SU-DHL-6 (cell line): ENCODE results near the gene RNF166.

Source experiments
- EZH2phosphoT487 ChIP-seq: fragments of 200-600 bp; sonication (generic), shearing (Covaris generic); conservative IDR thresholded peaks from 2 replicates; pipeline ENCODE4 v1.6.1; 2018; ENCODE audit warnings: mild to moderate bottlenecking, antibody characterized with exemption, low read length, moderate library complexity, mixed read lengths
- TF ChIP-seq, protein P1 (sequence below): fragments of 200-600 bp; sonication (generic); IDR thresholded peaks from one replicate; pipeline ENCODE4 v1.5.1; 2017; ENCODE audit warnings: antibody characterized with exemption, mild to moderate bottlenecking, low read length, moderate library complexity; ENCODE audit not compliant: insufficient read depth, poor library complexity, severe bottlenecking

DNA sequence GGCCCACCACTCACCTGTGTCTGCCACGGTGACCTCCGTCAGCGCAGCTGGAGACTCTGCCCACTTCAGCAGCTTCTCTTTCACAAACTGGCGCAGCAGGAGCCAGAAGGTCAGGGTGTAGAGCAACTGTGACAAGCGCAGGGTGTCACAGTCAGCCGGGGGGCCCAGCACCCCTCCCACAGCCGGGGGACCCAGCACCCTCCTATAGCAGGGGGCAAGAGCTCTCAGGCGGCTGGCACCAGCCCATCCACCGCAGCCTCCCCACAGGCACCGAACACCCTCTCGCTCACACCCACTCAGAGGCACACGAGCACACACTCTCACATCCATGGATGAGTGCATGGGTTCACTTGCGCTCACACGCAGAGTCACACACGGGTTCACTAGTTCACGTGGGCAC is 28.9 kb upstream of the RNF166 start:
- TF ChIP-seq, protein P1, sequence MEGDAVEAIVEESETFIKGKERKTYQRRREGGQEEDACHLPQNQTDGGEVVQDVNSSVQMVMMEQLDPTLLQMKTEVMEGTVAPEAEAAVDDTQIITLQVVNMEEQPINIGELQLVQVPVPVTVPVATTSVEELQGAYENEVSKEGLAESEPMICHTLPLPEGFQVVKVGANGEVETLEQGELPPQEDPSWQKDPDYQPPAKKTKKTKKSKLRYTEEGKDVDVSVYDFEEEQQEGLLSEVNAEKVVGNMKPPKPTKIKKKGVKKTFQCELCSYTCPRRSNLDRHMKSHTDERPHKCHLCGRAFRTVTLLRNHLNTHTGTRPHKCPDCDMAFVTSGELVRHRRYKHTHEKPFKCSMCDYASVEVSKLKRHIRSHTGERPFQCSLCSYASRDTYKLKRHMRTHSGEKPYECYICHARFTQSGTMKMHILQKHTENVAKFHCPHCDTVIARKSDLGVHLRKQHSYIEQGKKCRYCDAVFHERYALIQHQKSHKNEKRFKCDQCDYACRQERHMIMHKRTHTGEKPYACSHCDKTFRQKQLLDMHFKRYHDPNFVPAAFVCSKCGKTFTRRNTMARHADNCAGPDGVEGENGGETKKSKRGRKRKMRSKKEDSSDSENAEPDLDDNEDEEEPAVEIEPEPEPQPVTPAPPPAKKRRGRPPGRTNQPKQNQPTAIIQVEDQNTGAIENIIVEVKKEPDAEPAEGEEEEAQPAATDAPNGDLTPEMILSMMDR, result no peak
- no peak for TF ChIP-seq EZH2phosphoT487
